PFSK-1 (cell line): Measurements from ENCODE around the gene CMTR2.

Experiments used
- FOXP2 ChIP-seq: optimal IDR thresholded peaks from 2 replicates; pipeline ENCODE3; 2011; ENCODE audit warnings: borderline replicate concordance, control low read depth, inconsistent platforms; ENCODE audit not compliant: insufficient read depth; ENCODE audit errors: extremely low read length, extremely low read depth
- POLR2AphosphoS5 ChIP-seq: IDR thresholded peaks from 2 replicates; pipeline ENCODE4 v1.6.1; 2012; ENCODE audit warnings: low read depth, mild to moderate bottlenecking, control low read depth, low read length, moderate library complexity
- SIN3A ChIP-seq: IDR thresholded peaks from 2 replicates; pipeline ENCODE4 v1.6.1; 2012; ENCODE audit warnings: mild to moderate bottlenecking, low read length, moderate library complexity, borderline replicate concordance; ENCODE audit not compliant: insufficient read depth
- TAF1 ChIP-seq: IDR thresholded peaks from 2 replicates; pipeline ENCODE4 v1.6.1; 2012; ENCODE audit warnings: low read length, control low read depth, borderline replicate concordance; ENCODE audit not compliant: insufficient read depth
- TF ChIP-seq, protein P1 (sequence below), 2 experiments: IDR thresholded peaks; 2 replicates each; pipeline versions ENCODE4 v1.6.1 to v1.8.0; 2011 to 2012; ENCODE audit warnings: low read depth in 2 of 2, low read length in 2 of 2, control low read depth in 1 of 2, inconsistent platforms in 1 of 2, mild to moderate bottlenecking in 1 of 2, moderate library complexity in 1 of 2; ENCODE audit not compliant: insufficient read depth in 1 of 2

Gene CMTR2

DNA sequence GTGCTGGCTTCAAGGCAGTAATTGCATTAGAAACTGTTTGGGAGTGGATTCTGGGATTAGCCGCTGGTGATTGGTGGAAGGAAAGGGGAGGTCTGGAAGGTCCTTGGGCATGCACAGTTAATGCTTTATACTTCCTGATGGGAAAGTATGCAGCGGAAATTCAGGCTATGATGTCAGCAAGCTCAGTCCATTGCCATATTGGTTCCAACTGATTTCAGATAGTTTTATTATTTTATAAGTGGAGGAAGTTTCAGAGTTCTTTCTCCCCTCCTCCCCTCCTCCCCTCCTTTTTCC, 8.1 kb upstream of the CMTR2 start:
- TF ChIP-seq POLR2AphosphoS5 (no peak), TAF1 (no peak), SIN3A (no peak), FOXP2 (no peak)
- TF ChIP-seq, protein P1, sequence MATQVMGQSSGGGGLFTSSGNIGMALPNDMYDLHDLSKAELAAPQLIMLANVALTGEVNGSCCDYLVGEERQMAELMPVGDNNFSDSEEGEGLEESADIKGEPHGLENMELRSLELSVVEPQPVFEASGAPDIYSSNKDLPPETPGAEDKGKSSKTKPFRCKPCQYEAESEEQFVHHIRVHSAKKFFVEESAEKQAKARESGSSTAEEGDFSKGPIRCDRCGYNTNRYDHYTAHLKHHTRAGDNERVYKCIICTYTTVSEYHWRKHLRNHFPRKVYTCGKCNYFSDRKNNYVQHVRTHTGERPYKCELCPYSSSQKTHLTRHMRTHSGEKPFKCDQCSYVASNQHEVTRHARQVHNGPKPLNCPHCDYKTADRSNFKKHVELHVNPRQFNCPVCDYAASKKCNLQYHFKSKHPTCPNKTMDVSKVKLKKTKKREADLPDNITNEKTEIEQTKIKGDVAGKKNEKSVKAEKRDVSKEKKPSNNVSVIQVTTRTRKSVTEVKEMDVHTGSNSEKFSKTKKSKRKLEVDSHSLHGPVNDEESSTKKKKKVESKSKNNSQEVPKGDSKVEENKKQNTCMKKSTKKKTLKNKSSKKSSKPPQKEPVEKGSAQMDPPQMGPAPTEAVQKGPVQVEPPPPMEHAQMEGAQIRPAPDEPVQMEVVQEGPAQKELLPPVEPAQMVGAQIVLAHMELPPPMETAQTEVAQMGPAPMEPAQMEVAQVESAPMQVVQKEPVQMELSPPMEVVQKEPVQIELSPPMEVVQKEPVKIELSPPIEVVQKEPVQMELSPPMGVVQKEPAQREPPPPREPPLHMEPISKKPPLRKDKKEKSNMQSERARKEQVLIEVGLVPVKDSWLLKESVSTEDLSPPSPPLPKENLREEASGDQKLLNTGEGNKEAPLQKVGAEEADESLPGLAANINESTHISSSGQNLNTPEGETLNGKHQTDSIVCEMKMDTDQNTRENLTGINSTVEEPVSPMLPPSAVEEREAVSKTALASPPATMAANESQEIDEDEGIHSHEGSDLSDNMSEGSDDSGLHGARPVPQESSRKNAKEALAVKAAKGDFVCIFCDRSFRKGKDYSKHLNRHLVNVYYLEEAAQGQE (IDR thresholded peaks at IDR 0.05; ENCODE audit: insufficient read depth in 1 of 2, low read depth in 2 of 2, low read length in 2 of 2), result no peak

DNA sequence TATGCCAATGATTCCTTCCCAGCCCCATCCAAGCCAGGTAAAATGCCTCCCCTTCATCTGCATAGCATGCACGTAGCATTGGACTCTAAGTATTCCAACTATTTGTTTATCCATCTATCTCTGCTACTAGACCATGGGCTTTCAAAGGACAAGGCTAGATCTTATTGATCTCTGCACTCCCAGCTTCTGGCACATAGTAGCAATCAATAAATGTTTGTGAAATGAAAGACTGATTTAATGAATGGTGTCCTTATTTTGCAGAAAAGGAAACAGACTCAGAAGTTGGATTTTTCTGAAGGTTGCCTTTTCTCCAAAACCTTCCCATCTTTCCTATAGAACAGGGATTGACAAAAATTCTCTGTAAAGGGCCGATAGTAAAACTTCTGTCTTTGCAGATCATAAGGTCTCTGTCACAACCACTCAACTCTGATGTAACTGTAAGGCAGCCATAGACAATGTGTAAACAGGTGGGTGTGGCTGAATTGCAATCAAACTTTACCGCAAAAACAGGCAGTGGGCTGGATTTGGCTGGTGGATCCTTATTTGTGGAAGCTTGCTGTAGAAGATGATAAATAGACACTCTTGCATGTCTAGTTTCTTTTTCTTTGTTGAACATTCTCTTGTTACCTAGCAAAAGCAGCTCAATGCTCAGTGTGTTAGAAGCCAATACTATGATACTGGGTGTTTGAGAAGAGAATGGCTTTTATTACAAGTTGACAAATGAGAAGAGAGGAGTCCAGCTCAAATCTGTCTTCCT, 7.6 kb upstream of the CMTR2 start:
- TF ChIP-seq, protein P1 (IDR thresholded peaks at IDR 0.05; ENCODE audit: insufficient read depth in 1 of 2, low read depth in 2 of 2, low read length in 2 of 2), result no peak
- TF ChIP-seq POLR2AphosphoS5 (no peak), SIN3A (no peak), TAF1 (no peak)

DNA sequence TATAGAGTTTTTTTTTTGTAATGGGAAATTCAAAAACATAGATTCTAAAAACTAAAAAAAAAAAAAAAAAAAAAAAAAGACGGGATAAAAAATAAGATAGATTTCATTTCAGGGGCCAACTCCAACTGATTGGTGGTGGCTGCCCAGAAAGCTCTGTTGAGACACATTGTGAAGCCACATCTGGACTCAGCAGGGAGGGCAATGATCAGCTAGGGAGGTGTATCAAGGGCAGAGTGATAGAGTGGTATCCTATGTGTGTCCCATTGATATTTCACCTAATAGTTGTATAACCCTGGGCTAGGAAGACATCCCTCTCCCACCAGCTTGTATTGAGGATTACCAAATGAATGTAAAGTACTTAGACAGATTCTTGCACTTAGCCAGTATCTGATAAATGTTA, 6.7 kb upstream of the CMTR2 start:
- TF ChIP-seq TAF1, result no peak
- no peak for TF ChIP-seq FOXP2
- TF ChIP-seq POLR2AphosphoS5, result no peak
- TF ChIP-seq, protein P1 (IDR thresholded peaks at IDR 0.05; ENCODE audit: insufficient read depth in 1 of 2, low read depth in 2 of 2, low read length in 2 of 2), result no peak
- no peak for TF ChIP-seq SIN3A

DNA sequence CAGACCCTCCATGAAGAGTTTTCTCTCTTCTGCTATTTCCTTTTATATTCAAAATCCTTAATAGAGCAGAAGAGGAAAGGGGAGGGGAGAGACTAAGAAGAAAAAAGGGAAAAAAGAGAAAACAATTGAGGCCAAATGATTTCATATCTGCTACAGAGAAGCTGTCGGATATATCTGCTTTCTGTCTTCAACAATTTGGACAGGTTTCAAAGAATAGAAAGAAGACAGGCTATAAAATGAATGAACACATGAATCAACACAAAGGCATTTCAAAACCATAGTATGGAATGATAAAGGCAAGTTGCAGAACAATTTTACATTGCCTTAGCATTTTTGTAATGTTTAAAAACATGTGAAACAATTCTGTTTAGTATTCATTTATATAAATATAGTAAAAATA, 4.7 kb upstream of the CMTR2 start:
- TF ChIP-seq TAF1, result no peak
- TF ChIP-seq SIN3A, result no peak
- no peak for TF ChIP-seq POLR2AphosphoS5
- TF ChIP-seq FOXP2, result no peak
- TF ChIP-seq, protein P1 (IDR thresholded peaks at IDR 0.05; ENCODE audit: insufficient read depth in 1 of 2, low read depth in 2 of 2, low read length in 2 of 2), result no peak

DNA sequence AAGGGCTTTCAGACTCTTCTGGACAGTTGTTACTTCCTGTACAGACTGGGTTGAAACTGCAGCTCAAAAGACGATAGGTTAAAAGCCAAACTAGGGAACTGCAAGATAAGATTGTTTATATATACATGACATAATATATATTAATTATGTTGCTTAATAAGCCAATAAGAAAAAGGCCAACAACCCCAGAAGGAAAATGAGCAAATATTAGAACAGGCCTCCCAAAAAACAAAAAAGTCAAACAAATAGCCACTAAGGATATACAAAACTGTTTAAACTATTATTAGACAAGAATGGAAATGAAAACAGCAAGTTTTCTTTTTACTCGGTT, 495 bp upstream of the CMTR2 start:
- TF ChIP-seq POLR2AphosphoS5 (no peak), FOXP2 (no peak), SIN3A (no peak), TAF1 (no peak)
- TF ChIP-seq, protein P1 (IDR thresholded peaks at IDR 0.05; ENCODE audit: insufficient read depth in 1 of 2, low read depth in 2 of 2, low read length in 2 of 2), result no peak
